Stimulated activated CD4-positive, alpha-beta T cell treated with anti-CD3 and anti-CD28 coated beads, TNF-alpha, amount 100 ng/mL, for 24 hours (primary cell): ENCODE measurements around the gene MCM3AP.

Source experiments
- DNase-seq, 3 experiments: peaks; one replicate each; pipeline ENCODE4 v3.0.0-alpha.2; 2020; ENCODE audit warnings: low read depth in 3 of 3

Gene MCM3AP

DNA sequence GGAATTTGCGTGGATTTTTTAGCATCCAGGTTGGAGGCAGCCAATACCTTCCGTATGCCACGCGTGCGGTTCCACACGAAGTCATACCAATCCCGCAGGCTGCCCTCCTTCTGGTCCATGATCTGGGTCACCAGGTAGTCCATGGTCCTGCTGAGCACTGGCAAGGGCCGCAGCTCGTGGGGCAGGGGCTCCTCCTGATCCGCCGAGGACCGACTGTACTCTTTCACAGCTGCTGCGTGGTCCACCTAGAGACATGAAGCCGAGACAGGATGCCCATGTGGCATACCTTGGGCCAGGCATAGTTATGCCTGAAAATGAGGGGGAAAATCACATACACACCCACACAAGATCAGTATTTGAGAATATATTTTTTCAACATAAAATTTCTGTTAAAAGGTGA is 12.1 kb downstream of the MCM3AP start:
- DNase-seq = no peak

DNA sequence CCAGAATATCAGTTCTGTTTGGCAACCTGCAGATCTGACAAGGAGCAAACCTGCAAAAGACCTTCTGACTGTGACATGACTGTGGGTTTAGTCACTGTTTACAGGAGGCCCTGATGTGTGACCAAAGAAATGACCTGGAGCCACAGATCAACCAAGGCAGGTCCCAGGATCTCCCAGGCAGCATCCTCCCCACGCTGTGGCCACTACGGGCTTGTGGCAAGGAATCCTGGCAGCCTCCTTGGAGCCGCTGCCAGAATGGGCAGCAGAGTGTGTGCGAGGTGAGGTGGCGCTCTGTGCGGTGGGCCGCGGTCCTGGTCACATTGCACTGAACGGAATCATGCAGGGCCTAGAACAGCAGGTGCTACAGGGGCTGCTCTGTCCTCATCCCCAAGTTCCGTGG is 15.9 kb downstream of the MCM3AP start:
- no peak for DNase-seq

DNA sequence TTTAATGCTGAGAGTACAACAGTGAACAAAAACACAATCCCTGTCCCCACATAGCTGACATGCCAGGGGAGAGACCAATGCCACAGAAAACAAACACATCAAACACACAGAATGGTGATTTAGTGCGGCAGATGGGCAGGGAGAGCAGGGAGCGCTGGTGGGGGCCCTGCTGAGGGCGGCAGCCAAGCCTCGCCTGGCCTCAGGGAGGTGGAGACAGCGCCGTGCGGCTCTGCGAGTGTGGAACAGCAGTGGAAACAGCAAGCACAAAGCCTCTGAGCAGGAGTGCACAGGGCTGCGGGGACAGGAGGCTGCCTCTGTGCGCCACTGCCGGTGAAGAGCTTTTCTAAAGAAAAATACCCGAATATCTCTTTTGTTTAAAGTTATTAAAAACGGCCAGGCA is 17.0 kb downstream of the MCM3AP start:
- DNase-seq = no peak

DNA sequence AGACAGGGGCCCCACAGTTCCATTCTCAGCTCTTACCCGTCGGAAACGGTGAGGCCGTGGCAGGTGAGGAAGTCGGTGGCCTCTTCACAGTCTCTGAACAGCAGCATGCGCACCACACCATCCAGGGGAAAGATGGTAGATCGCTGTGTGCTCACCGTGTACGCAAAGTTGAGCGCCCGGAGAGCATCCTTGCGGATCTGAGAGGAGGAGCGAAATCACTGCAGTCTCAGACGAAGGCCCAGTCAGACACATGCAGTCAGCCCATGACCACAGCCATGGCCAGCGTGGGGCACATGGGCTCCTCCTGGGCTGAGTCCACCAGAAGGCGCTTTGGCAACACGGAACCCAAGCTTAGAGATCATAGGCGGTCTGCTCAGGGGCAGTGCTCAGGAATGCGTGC is 18.5 kb downstream of the MCM3AP start:
- DNase-seq = no peak

DNA sequence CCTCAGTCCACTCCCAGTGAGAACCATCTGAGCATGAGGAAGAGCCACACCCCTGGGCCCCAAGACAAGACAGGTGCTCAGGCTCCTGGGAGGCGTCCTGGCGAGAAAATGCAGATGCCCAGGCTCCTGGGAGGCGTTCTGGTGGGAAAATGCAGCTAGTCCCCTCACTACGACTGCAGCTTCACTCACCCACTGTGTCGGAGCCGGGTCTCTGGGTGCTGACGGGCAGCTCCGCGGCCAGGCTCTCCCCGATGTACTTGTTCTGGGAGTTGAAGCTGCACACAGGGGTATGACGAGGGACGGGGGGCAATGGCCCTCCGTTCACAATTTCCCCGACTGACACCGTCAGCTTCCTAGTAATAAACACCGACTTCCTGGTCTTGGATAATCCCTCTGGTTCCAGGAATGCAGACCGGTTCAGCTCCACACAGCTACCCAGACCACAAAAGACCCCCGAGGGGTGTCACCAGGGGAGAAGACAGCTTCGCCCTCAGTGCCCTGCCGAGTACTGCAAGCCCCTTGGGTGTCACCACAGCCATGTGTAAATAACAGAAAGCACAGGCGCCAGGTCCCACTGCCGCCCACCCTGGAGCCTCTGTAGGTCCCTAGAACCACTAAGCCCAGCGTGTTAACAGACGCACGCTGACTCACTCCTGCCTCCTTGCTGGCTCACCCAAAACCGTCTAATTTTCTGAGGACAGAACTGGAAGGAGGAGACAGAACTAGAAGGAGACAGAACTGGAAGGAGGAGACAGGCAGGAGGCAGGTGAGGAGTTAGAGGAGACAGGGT is 19.5 kb downstream of the MCM3AP start:
- no peak for DNase-seq

DNA sequence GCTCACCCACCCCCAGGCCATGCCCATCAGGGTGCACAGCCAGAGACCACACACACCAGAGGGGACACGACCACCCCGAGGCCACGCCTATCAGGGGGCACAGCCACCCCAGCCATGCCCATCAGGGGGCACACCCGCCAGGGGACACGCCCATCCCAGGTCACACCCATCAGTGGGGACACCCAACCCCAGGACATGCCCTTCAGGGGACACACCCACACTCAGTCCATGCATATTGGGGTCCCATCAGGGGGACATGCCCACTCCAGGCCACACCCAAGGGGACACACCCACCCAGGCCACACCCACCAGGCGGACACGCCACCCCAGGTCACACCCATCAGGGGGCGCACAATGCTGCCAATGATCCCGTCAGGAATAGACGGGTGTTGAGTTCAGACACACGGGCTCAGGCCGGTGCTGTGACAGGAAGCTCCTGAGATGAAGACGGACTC is 20.7 kb downstream of the MCM3AP start:
- no peak for DNase-seq

DNA sequence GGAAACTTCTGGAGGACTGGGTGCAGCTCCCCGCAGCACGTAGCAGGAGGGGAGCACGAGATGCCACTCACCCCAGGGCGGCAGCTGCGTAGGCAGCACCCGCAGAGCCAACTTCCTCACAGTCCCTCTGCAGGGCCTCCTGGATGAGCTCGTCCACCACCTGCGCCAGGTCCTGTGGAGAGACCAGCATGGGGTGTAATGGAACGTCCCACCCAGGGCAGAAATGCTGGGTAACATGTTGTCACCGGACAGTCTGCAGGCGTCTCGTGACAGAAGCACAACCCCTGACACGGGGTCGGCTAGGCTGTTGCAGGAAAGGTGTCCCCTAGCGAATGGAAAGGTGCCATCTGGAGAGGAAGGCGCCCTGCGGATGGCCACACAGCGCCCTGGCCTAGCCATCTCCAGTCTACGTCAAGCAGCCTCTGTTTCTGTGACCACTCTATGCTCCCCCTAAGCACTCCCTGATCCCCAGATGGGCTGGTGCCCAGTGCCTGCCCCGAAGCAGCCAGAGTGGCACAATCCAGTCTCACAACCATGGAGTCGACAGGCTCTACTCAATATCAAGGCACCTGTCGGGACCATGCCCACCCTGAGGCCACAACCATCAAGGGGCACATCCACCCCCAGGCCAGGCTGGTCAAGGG is 21.2 kb downstream of the MCM3AP start:
- DNase-seq = no peak

DNA sequence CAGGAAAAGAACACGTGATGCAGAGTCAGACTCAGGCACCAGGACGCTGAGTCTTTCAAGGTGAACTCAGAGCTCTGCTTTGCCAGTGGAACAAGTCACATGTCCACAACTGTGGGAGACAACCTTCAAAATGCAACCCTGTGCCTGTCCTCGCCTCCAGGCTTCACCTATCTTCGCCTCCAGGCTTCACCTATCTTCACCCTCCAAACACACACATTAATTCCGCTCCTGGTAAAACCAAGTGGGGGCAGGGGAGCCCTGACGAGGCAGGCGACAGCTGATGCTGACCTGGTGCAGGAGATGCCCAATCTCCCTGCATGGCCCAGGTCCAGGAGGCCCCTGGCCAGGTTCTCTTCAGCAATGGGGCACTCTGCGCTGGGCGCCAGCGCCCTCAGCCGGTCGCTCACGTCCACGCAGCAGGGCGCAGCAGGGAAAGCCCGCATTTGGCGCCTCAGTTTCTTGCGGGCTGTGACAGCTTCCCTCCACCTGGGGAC is 28.9 kb downstream of the MCM3AP start:
- DNase-seq = no peak

DNA sequence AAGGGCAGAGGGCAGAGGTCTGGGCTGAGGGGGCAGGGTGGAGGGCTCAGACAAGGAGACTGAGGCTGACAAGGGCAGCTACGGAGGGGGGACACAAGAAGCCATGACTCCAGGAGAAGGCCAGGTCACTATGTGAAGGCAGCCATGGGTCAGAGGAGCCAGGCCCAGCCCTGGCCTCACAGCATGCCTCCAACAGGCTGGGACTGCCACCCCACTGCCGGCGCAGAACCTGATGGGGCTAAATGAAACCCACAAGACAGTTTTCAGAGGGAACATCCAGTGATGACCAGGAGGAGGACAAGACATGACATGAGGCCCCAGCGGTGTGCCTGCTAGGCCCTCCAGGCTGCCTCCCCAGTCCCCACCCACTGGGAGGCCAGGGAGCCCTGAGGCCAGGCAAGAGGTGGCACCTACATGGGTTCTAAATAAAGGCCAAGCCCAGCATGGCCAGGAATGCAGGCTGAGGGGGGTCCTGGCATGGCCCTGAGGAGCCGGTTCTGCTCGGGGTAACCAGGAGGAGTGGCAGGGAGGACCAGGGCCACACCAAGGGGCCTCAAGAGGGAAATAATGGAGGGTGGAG is 29.6 kb downstream of the MCM3AP start:
- DNase-seq = no peak

DNA sequence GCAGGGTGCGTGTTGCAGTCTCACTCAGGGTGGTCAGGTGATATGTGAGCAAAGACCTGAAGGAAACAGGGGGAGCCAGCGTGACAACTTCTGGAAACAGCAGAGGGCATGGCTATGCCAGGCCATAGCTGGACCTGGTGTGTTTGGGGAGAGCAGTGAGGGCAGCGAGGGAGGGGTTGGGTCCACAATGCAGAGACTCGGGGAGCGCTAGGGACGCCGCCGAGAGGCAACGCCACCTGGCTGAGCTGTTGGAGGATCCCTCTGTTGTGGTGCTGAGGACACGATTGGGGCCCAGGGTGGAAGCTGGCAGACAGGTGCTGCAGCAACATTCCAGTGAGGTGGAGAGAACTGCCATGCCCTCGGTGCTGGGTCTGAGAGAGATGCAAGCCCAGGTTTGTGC is 30.2 kb downstream of the MCM3AP start:
- DNase-seq = no peak

DNA sequence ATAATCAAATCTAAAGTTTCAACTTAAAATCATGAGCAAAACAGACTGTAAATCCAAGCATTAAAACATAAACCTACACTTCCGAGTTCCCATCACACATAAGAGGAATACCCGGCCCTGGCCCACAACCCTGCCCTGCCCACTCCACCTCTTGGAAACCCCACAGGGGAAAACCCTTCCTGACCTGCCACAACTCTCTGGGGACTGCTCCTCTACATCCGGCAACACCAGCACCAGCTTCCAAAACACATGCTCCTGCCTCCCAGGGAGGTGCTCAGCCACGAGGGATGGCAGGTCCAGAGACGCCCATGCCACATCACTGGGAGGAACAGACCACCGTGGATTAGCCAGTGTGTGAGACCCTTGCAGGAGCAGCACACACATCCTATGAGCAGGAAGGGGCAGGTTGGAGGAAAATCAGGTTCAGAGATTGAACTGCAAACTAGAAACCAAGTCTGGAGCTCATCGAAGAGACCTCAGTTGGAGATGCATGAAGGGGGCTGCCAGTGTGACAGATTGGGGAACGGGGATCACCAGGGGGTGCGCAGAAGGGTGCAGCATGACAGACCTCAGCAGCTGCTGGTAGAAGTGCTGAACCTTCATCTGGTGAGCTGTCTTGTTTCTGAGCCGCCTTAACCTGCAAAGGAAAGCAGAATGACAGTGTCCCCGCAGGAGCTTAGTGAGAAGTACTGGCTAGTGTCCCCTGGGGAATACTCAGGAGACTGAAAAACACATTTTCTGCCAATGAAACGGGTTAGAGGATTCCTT is 31.0 kb downstream of the MCM3AP start:
- DNase-seq = no peak

DNA sequence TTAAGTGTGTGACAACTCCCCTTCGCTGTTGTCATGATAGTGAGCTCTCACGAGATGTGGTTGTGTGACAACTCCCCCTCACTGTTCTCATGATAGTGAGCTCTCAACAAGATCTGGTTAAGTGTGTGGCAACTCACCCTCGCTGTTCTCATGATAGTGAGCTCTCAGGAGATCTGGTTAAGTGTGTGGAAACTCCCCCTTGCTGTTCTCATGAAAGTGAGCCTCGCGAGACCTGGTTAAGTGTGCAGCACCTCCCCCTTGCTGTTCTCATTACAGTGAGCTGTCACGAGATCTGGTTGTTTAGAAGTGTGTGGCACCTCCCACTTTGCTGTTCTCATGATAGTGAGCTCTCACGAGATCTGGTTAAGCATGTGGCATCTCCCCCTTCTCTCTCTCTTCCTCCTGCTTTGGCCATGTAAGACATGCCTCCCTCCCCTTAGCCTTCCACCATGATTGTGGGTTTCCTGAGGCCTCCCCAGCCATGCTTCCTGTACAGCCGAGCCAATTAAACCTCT is 31.7 kb downstream of the MCM3AP start:
- peak in 2 of 3 experiments; percentile 10 to 20 for DNase-seq

DNA sequence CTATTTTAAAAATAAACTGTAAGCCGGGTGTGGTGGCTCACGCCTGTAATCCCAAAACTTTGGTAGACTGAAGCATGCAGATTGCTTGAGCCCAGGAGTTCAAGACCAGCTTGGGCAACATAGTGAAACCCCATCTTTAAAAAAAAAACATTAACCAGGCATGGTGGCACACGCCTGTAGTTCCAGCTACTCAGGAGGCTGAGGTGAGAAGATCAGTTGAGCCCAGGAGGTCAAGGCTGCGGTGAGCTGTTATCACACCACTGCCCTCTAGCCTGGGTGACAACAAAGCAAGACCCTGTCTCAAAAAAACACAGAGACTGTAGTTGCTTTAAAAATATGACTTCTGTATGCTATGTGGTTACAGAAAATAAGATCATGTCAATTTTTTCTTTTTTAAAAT is 32.6 kb downstream of the MCM3AP start:
- DNase-seq = no peak

DNA sequence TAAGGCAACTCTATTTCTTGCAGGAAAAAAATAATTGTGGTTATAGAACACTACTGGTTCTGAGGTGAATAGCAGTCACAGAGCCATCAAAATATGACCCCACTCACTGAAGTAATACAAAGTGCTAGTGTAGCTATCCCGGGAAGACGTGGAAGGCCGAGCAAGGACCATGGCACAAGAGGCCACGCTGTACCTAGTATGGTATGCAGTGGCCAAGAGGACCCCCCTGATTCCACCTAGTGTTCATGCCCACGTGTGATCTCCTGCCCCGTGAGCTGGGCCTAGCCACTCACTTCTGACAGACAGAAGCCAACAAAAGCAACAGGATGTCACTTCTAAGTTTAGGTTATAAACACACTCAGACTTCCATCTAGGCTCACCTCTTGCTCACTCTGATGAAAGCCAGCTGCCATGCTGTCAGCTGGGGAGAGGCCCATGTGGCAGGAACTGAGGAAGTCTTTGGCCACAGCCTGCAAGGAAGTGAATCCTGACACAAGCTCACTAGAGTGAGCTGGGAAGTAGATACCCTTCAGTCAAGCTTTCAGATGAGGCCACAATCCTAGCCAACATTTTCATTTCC is 35.2 kb downstream of the MCM3AP start:
- DNase-seq = no peak

DNA sequence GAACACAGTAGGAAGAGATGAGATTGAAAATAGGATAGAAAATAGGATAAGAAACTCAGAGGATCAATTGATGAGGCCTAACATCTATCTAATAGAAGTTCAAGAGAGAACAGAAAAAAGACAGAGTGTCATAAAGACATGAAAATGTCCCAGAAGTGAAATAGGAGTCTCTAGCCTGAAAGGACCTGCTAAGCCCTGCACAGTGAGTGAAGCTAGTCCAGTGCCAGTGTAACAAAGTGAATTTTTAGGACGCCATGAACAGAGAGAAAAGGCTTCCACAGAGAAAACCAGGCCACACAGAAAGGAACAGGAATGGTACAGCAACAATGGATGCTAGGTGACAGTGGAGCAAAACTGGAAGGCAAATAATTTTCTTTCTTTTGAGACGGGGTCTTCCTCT is 36.6 kb downstream of the MCM3AP start:
- no peak for DNase-seq

DNA sequence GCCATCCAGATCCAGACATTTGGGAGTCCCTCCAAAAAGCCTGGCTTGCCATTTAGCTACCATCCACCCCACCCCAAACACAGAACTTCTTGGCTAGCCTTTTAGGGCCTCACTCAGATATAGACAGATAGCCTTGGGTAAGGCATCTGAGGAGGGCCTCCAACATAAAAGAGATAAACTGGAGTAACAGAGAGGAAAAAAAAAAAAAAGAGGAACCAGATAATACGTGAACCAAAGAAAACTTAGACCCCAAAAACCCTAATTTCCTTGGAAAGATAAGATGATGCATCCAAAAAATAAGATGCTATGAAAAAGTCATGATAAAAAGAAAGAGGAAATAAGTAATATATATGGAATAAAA is 37.0 kb downstream of the MCM3AP start:
- no peak for DNase-seq

DNA sequence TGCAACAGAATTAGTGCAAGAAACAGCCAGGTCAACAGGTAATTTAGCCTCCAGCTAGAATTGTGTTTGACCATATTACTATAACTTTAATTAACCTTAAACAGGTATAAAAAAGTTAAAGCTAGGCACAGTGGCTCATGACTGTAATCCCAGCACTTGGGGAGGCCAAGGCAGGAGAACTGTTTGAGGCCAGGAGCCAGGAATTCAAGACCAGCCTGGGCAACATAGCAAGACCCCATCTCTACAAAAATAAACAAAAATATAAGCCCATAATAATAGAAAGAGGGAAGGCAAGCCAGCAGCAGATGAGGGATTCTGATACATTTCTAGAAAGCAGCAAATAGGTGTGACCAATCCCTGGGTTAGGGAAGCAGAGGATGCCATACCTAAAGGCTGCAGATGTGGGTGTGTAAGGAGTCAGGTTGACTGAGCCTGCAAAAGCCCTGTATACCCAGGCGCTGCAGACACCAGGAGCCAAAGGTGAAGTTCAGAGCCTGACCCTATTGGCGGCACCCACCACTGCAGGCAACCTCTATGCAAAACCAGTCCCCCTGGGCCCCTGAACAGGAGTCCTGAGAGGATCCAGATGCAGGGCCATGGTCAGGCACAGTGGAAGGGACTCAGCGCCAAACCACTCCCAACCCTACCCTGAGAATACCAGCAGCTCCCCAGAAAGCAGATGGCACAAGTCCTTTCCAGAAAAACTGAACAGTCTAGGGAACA is 37.6 kb downstream of the MCM3AP start:
- DNase-seq = no peak

DNA sequence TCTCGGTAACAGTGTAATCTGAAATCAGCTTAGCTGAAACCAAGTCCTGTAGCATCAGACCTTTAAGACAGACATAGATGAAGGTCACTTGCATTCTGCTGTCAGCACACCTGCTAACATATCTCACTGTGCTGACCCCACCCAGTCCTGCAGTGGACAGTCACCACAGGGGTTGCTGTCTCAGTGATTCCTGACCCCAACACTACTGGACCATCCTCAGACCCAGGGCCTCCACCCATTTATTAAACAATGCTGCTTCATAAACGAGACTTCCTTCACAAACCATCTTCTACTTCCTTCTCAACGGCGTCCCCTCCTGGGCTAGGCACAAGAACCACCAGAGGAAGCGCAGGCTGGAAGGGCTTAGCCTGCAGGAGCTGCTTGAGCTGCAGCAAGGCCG is 39.1 kb downstream of the MCM3AP start:
- DNase-seq = no peak

DNA sequence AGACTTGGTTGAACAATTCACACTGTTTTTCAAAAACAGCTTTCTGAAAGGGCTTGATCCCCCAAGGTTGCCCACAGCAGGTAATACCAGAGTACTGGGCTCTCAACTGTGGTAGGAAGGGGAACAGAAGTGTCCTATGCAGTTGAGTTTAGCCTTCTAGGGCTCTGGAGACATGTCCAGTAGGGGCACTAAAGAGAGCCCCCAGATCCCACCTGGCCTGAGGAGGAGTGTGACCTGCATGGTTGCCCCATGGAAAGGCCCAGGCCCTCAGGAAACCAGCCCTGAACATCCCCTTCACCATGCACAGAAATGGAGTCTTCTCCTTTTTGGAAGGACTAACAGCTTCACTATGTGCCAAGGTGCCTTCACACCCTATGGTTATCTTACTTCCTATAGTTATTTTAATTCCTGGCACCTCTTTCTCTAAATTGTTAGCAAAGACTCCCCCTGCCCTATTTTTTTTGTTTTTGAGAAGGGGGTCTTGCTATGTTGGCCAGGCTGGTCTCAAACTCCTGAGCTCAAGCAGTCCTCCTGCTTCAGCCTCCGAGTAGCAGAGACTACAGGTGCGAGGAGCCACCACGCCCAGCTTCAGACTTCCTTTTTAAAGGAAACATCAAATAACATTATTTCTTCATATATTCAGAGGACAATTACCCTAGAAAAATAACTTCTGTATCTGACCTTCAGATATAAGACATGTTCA is 40.0 kb downstream of the MCM3AP start:
- DNase-seq = no peak

DNA sequence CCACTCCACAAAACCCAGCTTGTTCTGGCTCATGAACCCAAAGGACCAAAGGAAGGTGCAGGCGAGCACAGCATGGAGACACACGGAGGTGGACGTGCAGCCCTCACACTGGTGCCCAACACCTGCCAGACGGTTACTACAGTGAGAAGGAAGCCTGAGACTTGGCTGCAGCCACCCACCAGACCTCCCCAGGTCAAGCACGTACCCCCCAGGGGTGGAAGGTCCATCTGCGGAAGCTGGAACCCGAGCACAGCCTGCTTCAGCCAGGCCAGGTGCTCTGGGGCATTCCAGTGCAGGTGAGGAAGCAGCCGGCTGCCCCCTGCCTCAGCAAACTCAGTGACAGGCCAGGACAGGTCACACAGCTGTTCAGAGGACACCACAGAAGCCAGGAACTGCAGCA is 40.8 kb downstream of the MCM3AP start:
- no peak for DNase-seq
